Transverse colon (tissue), 4 donors: ENCODE data around the gene PIAS4. TPM values are rescaled to one million over a fixed set of nuclear protein-coding genes. Genes with fewer than 3 reads are reported as not detected.

ENCODE experiments used
- DNase-seq: peaks from one replicate; pipeline ENCODE4 v3.0.0-alpha.2; 2019
- H3K27ac ChIP-seq, 4 donors: fragments of 200-600 bp; sonication (generic); 2 replicates each; pipeline ENCODE4 v1.5.1; 2016 to 2018; ENCODE audit warnings: inconsistent platforms in 4 of 4
- H3K27me3 ChIP-seq: fragments of 200-600 bp; sonication (generic); 2 replicates; pipeline ENCODE4 v1.5.1; 2017; ENCODE audit warnings: inconsistent platforms
- H3K36me3 ChIP-seq, 4 donors: fragments of 200-600 bp; sonication (generic); 2 replicates each; pipeline ENCODE4 v1.5.1; 2017 to 2019; ENCODE audit warnings: inconsistent platforms in 4 of 4
- H3K4me1 ChIP-seq, 4 donors: fragments of 200-600 bp; sonication (generic); 2 replicates each; pipeline ENCODE4 v1.5.1; 2017 to 2020; ENCODE audit warnings: inconsistent platforms in 4 of 4
- H3K4me3 ChIP-seq, 4 donors: fragments of 200-600 bp; sonication (generic); 1 replicate in 1 of 4; 2 replicates in 3 of 4; pipeline versions ENCODE4 v1.5.1 to v1.6.1; 2017 to 2019; ENCODE audit warnings: inconsistent platforms in 4 of 4
- H3K9me3 ChIP-seq, 2 donors: fragments of 200-600 bp; sonication (generic); 2 replicates each; pipeline ENCODE4 v1.5.1; 2017 to 2019; ENCODE audit warnings: inconsistent platforms in 2 of 2
- CTCF ChIP-seq, 5 experiments: fragments of 200-600 bp in 3 of 5; fragments of 450-650 bp in 2 of 5; sonication (generic) in 3 of 5; IDR thresholded peaks; 1 replicate in 2 of 5; 2 replicates in 3 of 5; pipeline ENCODE4 v1.5.1; 2016 to 2017; ENCODE audit warnings: antibody characterized with exemption in 5 of 5, inconsistent platforms in 3 of 5, mild to moderate bottlenecking in 2 of 5, moderate library complexity in 1 of 5
- EP300 ChIP-seq: sonication (generic); formaldehyde crosslinking; IDR thresholded peaks from one replicate; pipeline ENCODE4 v1.6.1; 2017; ENCODE audit warnings: antibody characterized with exemption, low read depth
- POLR2A ChIP-seq: fragments of 450-650 bp; IDR thresholded peaks from one replicate; pipeline ENCODE4 v1.6.1; 2016; ENCODE audit warnings: antibody characterized with exemption, mild to moderate bottlenecking, moderate library complexity
- POLR2AphosphoS5 ChIP-seq, 3 donors: sonication (generic); formaldehyde crosslinking; IDR thresholded peaks; one replicate each; pipeline ENCODE4 v1.6.1; 2016; ENCODE audit warnings: antibody characterized with exemption in 3 of 3
- WGBS, 2 donors: methylation state at CpG; one replicate each; pipeline ENCODE4 v1.1.5; 2018; ENCODE audit warnings: low coverage in 1 of 2; 5-methylcytosine and 5-hydroxymethylcytosine counted together
- in situ Hi-C, 4 donors: fragments of 200-750 bp; cut with MboI; loops; one replicate each; pipeline versions ENCODE4 v1.15.0 to v1.15.1; 2017; ENCODE audit warnings: low sequenced_read_pairs in 3 of 4, low pct_ligation_motif_present in 1 of 4, low pct_unique_long_range_greater_than_20kb in 1 of 4
- intact Hi-C: fragments of 100-400 bp; cut with DNase I; formaldehyde crosslinking; loops from one replicate; pipeline ENCODE4 v1.15.1; 2023; ENCODE audit warnings: low total_unique reads
- total RNA-seq, 4 donors: library from RNA; depleted of rRNA; stranded (reverse); fragments of >200 nt; gene quantifications; one replicate each; pipeline ENCODE4 v1.1.0, GENCODE V29; 2016

Gene PIAS4
- total RNA-seq, 4 donors from 2014 or later, result 15.5 to 110 (median 23.0) TPM

GRCh38 chr19:4015705-4016402, 8.3 kb downstream of the PIAS4 start:
- intact Hi-C loops (no loop called here), in situ Hi-C loops (no loop called here)
- DNase-seq, result no peak
- 59 to 100% methylated on average over 3 to 33 of the region's 37 CpGs for WGBS, 2 donors
- no peaks in the 10 kb centered on the region for H3K9me3 ChIP-seq
- H3K4me1 ChIP-seq, result peaks cover 25 to 66% (median 37%) of the 10 kb centered on the region in 4 donors
- TF ChIP-seq CTCF (IDR thresholded peaks at IDR 0.05), result no peak
- TF ChIP-seq EP300, result no peak
- no peak for TF ChIP-seq POLR2AphosphoS5 (IDR thresholded peaks at IDR 0.05)
- no peak for TF ChIP-seq POLR2A
- H3K4me3 ChIP-seq, result peak overlapping the region in 1 of 4 donors; percentile 2
- H3K27me3 ChIP-seq, result no peaks in the 10 kb centered on the region
- H3K27ac ChIP-seq, result peak overlapping the region; percentile 59 to 82 (median 68)
- H3K36me3 ChIP-seq, result peaks cover 0 to 8% (median 0%) of the 10 kb centered on the region in 4 donors

GRCh38 chr19:4016486-4016885, 8.9 kb downstream of the PIAS4 start:
- DNase-seq, result no peak
- intact Hi-C loops (no loop called here), in situ Hi-C loops (no loop called here)
- Histone ChIP-seq H3K36me3 (peaks cover 0 to 8% (median 0%) of the 10 kb centered on the region in 4 donors), H3K9me3 (no peaks in the 10 kb centered on the region), H3K27me3 (no peaks in the 10 kb centered on the region), H3K4me3 (no peak overlapping the region), H3K4me1 (peaks cover 21 to 60% (median 31%) of the 10 kb centered on the region in 4 donors), H3K27ac (peak overlapping the region; percentile 59 to 82 (median 68))
- TF ChIP-seq POLR2AphosphoS5 (IDR thresholded peaks at IDR 0.05) (no peak), EP300 (no peak), POLR2A (no peak), CTCF (IDR thresholded peaks at IDR 0.05) (no peak)
- 82 to 100% methylated on average over 2 to 12 of the region's 12 CpGs for WGBS, 2 donors

- Histone ChIP-seq H3K36me3 (peaks cover 0 to 8% (median 0%) of the 10 kb centered on the region in 4 donors), H3K27ac (peak overlapping the region in 1 of 4 donors; percentile 82), H3K4me3 (no peak overlapping the region), H3K9me3 (no peaks in the 10 kb centered on the region), H3K27me3 (no peaks in the 10 kb centered on the region), H3K4me1 (peaks cover 19 to 58% (median 30%) of the 10 kb centered on the region in 4 donors)
- TF ChIP-seq POLR2A (no peak), CTCF (IDR thresholded peaks at IDR 0.05) (no peak), POLR2AphosphoS5 (IDR thresholded peaks at IDR 0.05) (no peak), EP300 (no peak)
- DNase-seq, result no peak
- in situ Hi-C loops, result no loop called here
- 92 to 100% methylated on average over 4 to 15 of the region's 15 CpGs for WGBS, 2 donors
- intact Hi-C loops, result no loop called here
Observed at GRCh38 chr19:4016903-4017638, 9.5 kb downstream of the PIAS4 start.

- Histone ChIP-seq H3K4me1 (peaks cover 15 to 47% (median 27%) of the 10 kb centered on the region in 4 donors), H3K27me3 (no peaks in the 10 kb centered on the region), H3K9me3 (no peaks in the 10 kb centered on the region), H3K36me3 (peaks cover 0 to 7% (median 0%) of the 10 kb centered on the region in 4 donors), H3K27ac (no peak overlapping the region), H3K4me3 (no peak overlapping the region)
- no peak for DNase-seq
- 91% methylated on average over 18 of the region's 22 CpGs; no CpG with 5 or more reads in 1 of the 2 donors for WGBS, 2 donors
- in situ Hi-C loops, result no loop called here
- TF ChIP-seq EP300 (no peak), POLR2AphosphoS5 (IDR thresholded peaks at IDR 0.05) (no peak), CTCF (IDR thresholded peaks at IDR 0.05) (no peak), POLR2A (no peak)
- intact Hi-C loops, result no loop called here
Observed at GRCh38 chr19:4018140-4018613, 10.6 kb downstream of the PIAS4 start.
